HG03442 (cell line): ENCODE data around the gene MYCBPAP.
"Not testable (repeated sequence)": the region's sequence is repeated elsewhere in the genome, so short reads cannot be mapped to it uniquely, and the experiment has no call there.

Experiments
- ATAC-seq: cut with Tn5 transposase; IDR thresholded peaks from one replicate; pipeline ENCODE4 v1.9.1; 2021; ENCODE audit warnings: mild to moderate bottlenecking, moderate library complexity; ENCODE audit not compliant: unreplicated experiment

MYCBPAP gene

DNA sequence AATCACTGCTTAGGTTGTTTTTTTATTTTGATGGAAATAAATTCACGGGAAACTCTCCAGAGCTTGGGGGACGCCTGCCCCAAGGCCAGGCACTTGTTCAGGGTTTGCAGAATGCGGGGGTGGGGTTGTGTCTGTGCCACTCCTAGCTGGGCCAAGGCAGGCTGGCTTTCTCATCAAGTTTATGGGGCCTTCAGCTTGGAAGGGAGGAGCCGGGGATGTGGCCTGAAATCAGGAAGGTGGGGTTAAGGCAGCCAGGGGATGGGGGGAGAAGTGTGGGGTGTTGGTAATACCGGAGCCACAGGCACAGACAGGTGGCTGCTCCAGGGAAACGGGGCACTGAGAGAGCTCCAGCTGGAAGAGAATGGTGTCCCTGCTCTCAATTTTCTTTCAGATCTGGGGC is 37.8 kb upstream of the MYCBPAP start:
- ATAC-seq, result no peak

GRCh38 chr17:50471009-50471905 is 37.0 kb upstream of the MYCBPAP start:
- ATAC-seq, result no peak

- no peak for ATAC-seq
These were observed 36.0 kb upstream of the MYCBPAP start for GRCh38 chr17:50472286-50472685.

GRCh38 chr17:50472761-50473161 is 35.5 kb upstream of the MYCBPAP start:
- ATAC-seq, result not testable (repeated sequence)

DNA sequence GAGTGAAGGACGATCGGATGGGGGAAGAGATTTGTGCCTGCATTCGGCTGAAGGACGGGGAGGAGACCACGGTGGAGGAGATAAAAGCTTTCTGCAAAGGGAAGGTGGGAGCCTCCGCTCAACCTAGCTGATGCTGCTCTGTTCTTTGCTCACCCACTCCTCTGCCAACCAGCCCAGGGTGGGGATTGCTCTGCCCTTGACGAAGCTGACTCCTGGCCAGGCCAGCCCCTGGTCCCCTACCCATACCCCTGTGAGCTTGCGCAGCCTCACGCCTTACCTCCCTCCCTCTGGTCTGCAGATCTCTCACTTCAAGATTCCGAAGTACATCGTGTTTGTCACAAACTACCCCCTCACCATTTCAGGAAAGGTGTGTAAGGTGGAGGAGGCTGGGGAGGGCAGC is 34.3 kb upstream of the MYCBPAP start:
- no peak for ATAC-seq

DNA sequence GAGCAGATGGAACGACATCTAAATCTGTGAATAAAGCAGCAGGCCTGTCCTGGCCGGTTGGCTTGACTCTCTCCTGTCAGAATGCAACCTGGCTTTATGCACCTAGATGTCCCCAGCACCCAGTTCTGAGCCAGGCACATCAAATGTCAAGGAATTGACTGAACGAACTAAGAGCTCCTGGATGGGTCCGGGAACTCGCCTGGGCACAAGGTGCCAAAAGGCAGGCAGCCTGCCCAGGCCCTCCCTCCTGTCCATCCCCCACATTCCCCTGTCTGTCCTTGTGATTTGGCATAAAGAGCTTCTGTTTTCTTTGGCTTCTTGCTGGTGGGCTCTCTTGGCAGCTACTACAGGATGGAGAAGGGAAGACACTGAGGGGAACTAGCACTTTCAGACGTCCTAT is 33.7 kb upstream of the MYCBPAP start:
- ATAC-seq, result no peak

GRCh38 chr17:50475362-50475761 is 32.9 kb upstream of the MYCBPAP start:
- no peak for ATAC-seq

DNA sequence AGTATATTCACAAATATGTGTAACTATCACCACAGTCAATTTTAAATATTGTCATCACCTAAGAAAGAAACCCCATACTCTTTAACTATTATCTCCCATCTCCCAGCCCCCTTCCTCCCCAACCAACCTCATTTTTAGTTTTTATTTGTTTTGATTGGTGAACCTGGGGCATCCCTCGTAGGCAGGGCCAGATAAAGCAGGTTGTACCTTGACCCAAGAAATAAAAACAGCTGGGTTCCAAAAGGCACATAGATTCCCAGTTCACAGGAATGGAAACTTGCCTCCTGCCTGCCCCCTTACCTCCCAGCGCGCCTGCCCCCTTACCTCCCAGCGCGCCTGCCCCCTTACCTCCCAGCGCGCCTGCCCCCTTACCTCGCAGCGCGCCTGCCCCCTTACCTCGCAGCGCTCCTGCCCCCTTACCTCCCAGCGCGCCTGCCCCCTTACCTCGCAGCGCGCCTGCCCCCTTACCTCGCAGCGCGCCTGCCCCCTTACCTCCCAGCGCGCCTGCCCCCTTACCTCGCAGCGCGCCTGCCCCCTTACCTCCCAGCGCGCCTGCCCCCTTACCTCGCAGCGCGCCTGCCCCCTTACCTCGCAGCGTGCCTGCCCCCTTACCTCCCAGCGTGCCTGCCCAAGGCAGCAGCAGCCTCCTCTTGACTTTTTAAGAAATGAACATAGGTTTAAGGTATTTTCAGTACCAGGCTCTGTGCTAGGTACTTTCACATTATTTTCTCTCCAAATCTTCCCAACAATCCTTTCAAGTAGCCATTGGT is 32.3 kb upstream of the MYCBPAP start:
- ATAC-seq, result not testable (repeated sequence)

DNA sequence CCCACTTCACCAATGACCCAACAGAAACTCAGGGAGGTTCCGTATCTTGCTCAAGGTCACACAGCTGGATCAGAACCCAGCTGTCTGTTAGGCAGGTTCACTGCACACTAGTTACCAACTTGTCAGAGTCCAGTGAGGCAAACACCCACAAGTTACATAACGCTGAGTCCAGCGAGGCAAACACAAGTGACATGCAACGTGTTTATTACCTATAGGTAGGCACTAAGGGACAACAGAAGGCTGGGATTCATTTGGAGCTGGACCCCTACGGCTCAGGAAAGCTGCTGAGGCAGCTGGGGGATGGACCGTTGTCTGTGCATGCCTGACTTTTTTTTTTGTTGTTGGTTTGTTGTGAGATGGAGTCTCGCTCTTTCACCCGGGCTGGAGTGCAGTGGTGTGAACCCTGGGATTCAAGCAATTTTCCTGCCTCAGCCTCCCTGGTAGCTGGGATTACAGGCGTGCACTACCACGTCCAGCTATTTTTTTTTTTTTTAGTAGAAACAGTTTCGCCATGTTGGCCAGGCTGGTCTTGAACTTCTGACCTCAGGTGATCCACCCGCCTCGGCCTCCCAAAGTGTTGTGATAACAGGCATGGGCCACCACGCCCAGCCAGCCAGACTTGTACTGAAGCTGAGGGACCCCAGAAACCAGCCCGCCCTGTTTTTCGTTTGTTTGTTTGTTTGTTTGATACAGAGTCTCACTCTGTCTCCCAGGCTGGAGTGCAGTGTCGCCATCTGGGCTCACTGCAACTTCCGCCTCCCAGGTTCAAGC is 31.5 kb upstream of the MYCBPAP start:
- no peak for ATAC-seq

DNA sequence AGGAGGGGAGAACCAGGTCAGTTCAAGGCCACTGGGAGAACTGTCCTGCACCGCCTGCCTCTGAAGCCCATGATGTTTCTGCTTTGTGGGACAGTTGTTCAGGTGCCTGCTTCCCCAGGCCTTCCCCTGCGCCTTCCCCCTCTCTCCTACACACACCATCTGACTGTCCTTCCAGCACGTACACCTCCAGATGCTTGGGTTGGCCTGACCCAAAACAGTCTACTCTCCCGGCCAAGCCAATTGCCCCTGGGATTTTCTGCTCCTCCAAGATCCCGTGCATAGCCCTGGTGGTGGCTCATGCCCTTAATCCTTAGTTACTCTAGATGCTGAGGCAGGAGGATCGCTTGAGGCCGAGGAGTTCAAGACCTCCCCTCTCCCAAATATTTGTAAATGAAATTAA is 30.3 kb upstream of the MYCBPAP start:
- no peak for ATAC-seq

- ATAC-seq, result peak; percentile 81
These were observed 29.6 kb upstream of the MYCBPAP start, which contains the start of gene RSAD1 for GRCh38 chr17:50478391-50479381. Gene RSAD1 (plus strand): TSS chr17:50478860. CDS start chr17:50478885, 25 bp downstream.

DNA sequence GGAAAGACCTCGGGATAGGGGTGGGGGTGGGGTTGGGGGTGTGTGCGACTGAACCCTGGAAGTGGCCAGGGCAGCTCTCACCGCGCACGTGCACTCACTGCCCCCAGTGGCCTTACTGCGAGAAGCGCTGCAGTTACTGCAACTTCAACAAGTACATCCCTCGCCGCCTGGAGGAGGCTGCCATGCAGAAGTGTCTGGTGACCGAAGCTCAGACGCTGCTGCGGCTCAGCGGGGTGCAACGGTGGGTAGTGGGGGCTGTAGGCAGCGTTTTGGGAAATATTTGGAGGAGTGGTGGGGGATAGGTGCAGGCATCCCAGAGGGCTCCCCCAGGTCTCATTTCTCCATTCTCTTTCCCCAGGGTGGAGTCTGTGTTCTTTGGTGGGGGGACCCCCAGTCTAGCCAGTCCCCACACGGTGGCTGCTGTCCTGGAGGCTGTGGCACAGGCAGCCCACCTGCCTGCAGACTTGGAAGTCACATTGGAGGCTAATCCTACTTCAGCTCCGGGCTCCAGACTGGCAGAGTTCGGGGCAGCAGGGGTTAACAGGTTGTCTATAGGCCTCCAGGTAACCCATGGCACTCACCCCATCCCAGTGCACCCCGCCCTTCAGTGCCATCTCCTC is 28.6 kb upstream of the MYCBPAP start:
- peak; percentile 37 for ATAC-seq

- no peak for ATAC-seq
These were observed 28.0 kb upstream of the MYCBPAP start for GRCh38 chr17:50480142-50480764.

DNA sequence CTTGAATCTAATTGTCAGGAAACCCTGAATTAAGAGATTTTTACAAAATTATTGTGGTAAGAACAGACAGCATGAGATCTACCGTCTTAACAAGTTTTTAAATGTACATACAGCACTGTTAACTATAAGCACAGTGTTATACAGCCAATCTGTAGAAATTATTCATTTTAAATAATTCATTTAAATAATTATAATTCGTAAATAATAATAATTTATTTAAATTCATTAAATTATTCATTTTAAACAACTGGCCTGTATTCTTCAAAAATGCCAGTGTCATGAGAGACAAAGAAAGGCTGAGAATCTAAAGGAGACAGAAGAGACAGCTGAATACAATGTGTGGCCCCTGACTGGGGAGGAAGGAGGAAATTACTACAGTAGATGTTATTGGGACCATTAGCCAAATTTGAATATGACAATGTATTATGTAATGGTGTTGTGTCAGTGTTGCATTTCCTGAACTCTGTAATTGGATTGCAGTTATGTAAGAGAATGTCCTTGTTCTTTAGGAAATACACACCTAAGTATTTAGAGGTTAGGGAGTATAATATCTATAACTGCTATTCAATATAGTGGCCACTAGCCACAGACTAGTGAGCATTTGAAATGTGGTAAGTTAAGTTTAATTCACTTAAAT is 27.3 kb upstream of the MYCBPAP start:
- no peak for ATAC-seq

GRCh38 chr17:50481648-50482047 is 26.6 kb upstream of the MYCBPAP start:
- ATAC-seq, result no peak

DNA sequence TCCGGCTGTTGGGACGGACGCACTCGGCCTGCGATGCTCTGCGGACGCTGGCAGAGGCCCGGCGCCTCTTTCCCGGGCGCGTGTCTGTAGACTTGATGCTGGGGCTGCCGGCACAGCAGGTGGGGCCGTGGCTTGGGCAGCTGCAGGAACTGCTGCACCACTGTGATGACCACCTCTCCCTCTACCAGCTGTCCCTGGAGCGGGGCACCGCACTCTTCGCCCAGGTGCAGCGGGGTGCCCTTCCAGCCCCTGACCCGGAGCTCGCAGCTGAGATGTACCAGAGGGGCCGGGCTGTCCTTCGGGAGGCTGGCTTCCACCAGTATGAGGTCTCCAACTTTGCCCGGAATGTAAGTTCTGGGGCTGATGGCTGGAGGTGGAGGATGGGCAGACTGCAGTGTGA is 26.1 kb upstream of the MYCBPAP start:
- ATAC-seq, result no peak

DNA sequence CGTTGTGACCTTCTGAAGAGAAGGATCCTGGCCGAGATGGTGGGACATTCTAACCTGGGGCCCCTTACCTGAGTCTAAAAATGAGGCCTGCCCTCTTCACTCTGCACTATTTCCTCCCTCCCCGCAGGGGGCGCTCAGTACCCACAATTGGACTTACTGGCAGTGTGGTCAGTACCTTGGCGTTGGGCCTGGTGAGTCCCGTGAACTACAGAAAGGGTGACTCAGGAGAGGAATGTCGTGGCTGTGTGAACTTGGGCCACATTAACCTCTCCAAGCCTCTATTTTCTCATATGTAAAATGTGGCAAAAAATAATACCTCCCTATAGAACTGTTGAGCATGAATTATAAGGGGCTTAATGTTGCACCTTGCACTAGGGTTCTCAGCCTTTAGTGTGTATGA is 25.7 kb upstream of the MYCBPAP start:
- ATAC-seq, result peak; percentile 29

DNA sequence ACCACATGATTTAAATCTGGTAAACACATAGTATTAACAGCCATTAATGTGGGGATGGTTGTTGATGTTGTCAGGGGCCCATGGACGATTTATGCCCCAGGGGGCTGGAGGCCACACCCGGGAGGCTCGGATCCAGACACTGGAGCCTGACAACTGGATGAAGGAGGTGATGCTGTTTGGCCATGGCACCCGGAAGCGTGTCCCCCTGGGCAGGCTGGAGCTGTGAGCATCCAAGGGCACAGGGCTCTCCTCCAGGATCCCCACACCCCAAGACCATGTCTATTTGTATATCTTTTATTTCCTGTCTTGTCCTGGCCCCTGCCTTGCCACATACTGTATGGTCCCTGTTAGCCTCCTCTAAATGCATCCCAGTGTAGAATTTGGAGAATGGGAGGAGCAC is 25.0 kb upstream of the MYCBPAP start:
- no peak for ATAC-seq
